Aorta (tissue), 5 donors: ENCODE measurements around the gene MYL7. TPM values are rescaled to one million over a fixed set of nuclear protein-coding genes. Genes with fewer than 3 reads are reported as not detected.
A peak's percentile ranks its signal among the peaks of the same experiment; 100 is the strongest.

Experiments used
- ATAC-seq: fragments of 200-7000 bp; cut with Tn5 transposase; one replicate; pipeline ENCODE4 v1.9.1; 2022; ENCODE audit warnings: moderate library complexity; ENCODE audit not compliant: low FRiP score
- DNase-seq, 2 donors: peaks; one replicate each; pipeline ENCODE4 v3.0.0-alpha.2; 2020
- H3K27ac ChIP-seq, 2 donors: one replicate each; pipeline ENCODE4 v1.5.1; 2013; ENCODE audit warnings: low read length in 2 of 2, mild to moderate bottlenecking in 2 of 2, moderate library complexity in 2 of 2, control low read depth in 1 of 2, inconsistent platforms in 1 of 2, low read depth in 1 of 2
- H3K27me3 ChIP-seq, 2 donors: one replicate each; pipeline ENCODE4 v1.6.1; 2013; ENCODE audit warnings: control low read depth in 1 of 2, low read length in 1 of 2, mild to moderate bottlenecking in 1 of 2, moderate library complexity in 1 of 2; ENCODE audit not compliant: insufficient read depth in 2 of 2, control insufficient read depth in 1 of 2
- H3K36me3 ChIP-seq, 2 donors: one replicate each; pipeline ENCODE4 v1.6.1; 2013; ENCODE audit warnings: control low read depth in 1 of 2, low read length in 1 of 2, mild to moderate bottlenecking in 1 of 2; ENCODE audit not compliant: insufficient read depth in 2 of 2, control insufficient read depth in 1 of 2
- H3K4me1 ChIP-seq, 2 donors: one replicate each; pipeline ENCODE4 v1.6.1; 2013; ENCODE audit warnings: low read length in 2 of 2, control low read depth in 1 of 2, mild to moderate bottlenecking in 1 of 2, moderate library complexity in 1 of 2; ENCODE audit not compliant: insufficient read depth in 2 of 2, control insufficient read depth in 1 of 2
- H3K4me3 ChIP-seq, 2 donors: one replicate each; pipeline ENCODE4 v1.5.1; 2013; ENCODE audit warnings: low read length in 2 of 2, control low read depth in 1 of 2, mild to moderate bottlenecking in 1 of 2
- H3K9me3 ChIP-seq: one replicate; pipeline ENCODE4 v1.6.1; 2013; ENCODE audit warnings: mild to moderate bottlenecking, low read length; ENCODE audit not compliant: control insufficient read depth
- WGBS, 2 donors: extraction: QIAGEN DNeasy Blood & Tissue Kit; methylation state at CpG; one replicate each; pipeline ENCODE4 v1.1.7; 2013; 5-methylcytosine and 5-hydroxymethylcytosine counted together
- intact Hi-C, 2 donors: fragments of 100-400 bp; cut with DNase I; formaldehyde crosslinking; loops; one replicate each; pipeline versions ENCODE4 v1.14.2 to v1.15.0; 2022
- polyA plus RNA-seq, 2 donors: library from polyadenylated mRNA; stranded (reverse); fragments of 200-250 nt; gene quantifications; one replicate each; pipeline ENCODE4 v1.2.3, GENCODE V29; 2013
- total RNA-seq, 2 donors: library from RNA; stranded (reverse); fragmentation: NEBNext Ultra II Directional; extraction: Animal tissue kit (Norgen Biotek cat#: 25700); gene quantifications; one replicate each; pipeline ENCODE4 v1.2.1, GENCODE V29; 2021
- donor health status: healthy with polysubstance abuse.
- donor health status: Bipolar disorder and iron deficiency.
- donor health status: DM: no; HTN: no; CAD: no.
- donor health status: DM: no; HTN: no; CAD: no.
- donor health status: DM: yes; HTN: yes; CAD: no.

Gene MYL7
- total and polyA plus RNA-seq, 4 donors: 2.6 to 4.1 TPM; not detected in 2

DNA sequence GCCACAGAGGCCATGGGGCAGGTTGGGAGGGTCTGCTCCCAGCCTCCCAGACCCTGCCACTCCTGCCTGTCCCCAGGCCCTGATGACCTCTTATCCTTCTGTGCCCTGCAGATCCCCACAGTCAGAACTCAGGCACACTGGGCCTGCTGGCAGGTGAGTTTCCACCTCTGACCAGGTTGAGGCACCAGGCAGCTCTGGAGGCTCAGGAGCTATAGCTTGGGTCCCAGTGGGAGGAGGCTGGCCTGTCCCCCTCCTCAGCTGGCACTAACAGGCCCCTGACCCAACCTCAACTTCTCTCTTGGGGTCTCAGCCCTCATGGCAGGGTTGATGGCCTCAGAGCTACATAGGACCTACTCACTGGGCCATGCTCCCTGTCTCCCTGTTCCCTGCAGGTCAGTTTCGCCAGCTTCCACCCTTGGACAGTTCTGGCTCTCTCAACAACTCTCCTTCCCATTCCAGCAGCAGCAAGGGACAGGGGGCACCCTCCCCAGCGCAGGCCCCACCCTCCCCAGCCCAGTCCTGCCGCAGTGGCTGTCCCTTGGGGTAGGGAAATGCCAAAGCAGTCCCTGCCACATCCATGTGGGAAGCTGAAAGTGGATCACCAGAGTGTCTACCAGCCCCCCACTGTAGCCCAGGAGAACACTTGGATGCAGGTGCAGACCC lies 39.7 kb downstream of the MYL7 start:
- DNase-seq: no peak
- intact Hi-C loops: no loop called here
- no peak for ATAC-seq
- Histone ChIP-seq H3K4me3 (no peak overlapping the region), H3K4me1 (peaks cover 0 to 4% of the 10 kb centered on the region in 2 donors), H3K27me3 (no peaks in the 10 kb centered on the region), H3K27ac (peak overlapping the region; percentile 63 to 81), H3K9me3 (no peaks in the 10 kb centered on the region), H3K36me3 (no peaks in the 10 kb centered on the region)
- WGBS, 2 donors: 4 to 14% methylated on average over 3 of the region's 3 CpGs

DNA sequence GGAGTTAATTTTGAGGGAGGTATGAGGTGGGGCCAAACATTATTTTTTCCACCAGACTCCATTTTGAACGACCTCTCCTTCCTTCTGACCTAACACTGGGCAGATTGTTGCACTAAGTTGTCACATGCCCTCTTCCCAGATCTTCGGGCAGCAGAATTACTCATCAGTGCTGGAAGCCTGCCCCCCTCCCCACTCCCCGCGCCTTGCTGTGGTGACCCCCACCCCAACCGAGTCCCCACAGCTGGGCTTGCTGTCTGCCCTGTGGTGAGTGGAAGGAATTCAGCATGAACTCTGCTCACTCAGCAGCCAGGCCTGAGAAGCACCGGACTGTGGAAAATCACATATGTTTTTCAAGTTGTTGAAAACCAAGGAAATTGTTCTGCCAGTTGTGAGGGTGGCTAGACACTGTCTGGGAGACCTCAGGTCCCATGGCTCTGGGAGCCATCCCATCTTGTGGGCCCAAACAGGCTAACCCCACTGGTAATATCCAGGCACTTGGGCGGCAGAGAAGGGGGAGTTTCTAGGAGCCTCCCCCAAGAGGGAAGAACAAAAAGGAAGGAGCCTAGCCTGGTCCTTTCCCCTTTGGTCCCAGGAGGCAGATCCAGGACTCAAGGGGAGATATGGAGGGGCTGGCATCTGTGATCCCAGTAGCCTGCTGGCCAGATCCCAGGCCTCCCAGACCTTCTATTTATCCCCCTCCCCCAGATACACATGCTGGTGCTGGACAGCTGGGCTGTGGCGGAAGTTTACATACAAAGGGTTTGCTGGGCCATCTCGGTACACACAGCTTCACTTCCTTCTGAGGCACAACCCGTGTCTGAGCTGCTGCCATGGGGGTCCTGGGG lies 40.5 kb downstream of the MYL7 start:
- no peak overlapping the region for H3K4me3 ChIP-seq
- WGBS, 2 donors: 21 to 31% methylated on average over 10 of the region's 10 CpGs
- peak; percentile 15 for ATAC-seq
- DNase-seq: peak; percentile 84 to 87
- intact Hi-C loops: no loop called here
- peaks cover 0 to 3% of the 10 kb centered on the region in 2 donors for H3K4me1 ChIP-seq
- no peaks in the 10 kb centered on the region for H3K36me3 ChIP-seq
- no peaks in the 10 kb centered on the region for H3K9me3 ChIP-seq
- H3K27me3 ChIP-seq: no peaks in the 10 kb centered on the region
- H3K27ac ChIP-seq: peak overlapping the region; percentile 63 to 81

DNA sequence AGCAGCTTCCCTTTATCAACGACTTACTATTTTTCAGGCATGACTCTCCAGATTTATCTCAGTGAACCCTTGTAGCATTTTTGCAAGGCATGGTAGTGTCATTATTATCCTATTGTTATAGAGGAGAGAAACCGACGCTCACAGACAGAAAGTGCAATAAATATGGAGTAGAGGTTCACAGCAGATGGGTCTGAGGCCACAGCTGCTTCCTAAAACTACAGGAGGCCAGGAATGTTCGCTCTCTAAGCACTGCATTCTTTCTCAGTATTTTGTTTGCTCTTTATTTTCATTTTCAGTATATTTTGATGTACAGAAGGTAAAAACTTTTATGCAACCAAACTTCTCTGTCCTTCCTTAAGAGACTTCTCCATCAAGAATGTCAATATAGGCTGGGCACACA lies 41.5 kb downstream of the MYL7 start:
- intact Hi-C loops: no loop called here
- Histone ChIP-seq H3K4me3 (no peak overlapping the region), H3K27ac (peak overlapping the region in 1 of 2 donors; percentile 8), H3K4me1 (peaks cover 3% of the 10 kb centered on the region in 2 donors), H3K9me3 (no peaks in the 10 kb centered on the region), H3K27me3 (no peaks in the 10 kb centered on the region), H3K36me3 (no peaks in the 10 kb centered on the region)
- no peak for DNase-seq
- ATAC-seq: no peak
- 50 to 61% methylated on average over 4 of the region's 4 CpGs for WGBS, 2 donors

DNA sequence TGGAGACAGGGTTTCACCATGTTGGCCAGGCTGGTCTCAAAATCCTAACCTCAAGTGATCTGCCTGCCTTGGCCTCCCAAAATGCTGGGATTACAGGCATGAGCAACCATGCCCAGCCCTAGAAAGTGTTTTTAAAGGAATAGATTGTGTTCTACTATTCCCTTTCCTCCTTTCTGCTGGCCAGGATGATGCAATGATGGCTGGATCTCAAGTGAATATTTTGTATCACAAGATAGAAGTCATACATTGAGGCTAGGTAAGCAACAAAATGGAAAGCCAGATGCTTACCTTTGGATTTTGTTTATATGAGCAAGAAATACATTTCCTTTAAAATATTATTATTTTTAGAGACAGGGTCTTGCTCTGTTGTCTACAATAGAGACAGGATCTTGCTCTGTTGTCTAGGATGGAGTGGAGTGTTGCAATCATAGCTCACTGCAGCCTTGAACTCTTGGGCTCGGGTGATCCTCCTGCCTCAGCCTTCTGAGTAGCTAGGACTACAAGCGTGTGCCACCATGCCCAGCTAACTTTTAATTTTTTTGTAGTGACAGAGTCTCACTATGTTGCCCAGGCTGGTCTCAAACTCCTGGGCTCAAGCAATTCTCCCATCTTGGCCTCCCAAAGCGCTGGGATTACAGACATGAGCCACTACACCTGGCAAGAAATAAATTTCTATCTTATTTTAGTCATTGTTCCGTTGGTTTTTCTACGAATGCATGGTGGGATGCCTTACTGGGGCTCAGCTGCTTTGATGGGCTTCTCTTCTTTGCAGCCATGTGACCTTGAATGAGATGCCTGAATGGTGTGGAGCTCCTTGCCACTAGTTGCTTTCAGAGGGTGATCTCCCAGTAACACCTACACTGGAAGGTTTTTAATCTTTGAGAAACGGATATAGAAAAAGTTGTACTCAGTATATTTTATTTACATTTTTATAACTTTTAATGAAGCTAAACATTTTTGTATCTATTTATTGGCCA lies 42.8 kb downstream of the MYL7 start:
- 92 to 93% methylated on average over 6 of the region's 6 CpGs for WGBS, 2 donors
- no peaks in the 10 kb centered on the region for H3K36me3 ChIP-seq
- ATAC-seq: no peak
- no peak overlapping the region for H3K27ac ChIP-seq
- H3K27me3 ChIP-seq: no peaks in the 10 kb centered on the region
- no peaks in the 10 kb centered on the region for H3K9me3 ChIP-seq
- peaks cover 3% of the 10 kb centered on the region in 2 donors for H3K4me1 ChIP-seq
- intact Hi-C loops: no loop called here
- DNase-seq: no peak
- H3K4me3 ChIP-seq: no peak overlapping the region

DNA sequence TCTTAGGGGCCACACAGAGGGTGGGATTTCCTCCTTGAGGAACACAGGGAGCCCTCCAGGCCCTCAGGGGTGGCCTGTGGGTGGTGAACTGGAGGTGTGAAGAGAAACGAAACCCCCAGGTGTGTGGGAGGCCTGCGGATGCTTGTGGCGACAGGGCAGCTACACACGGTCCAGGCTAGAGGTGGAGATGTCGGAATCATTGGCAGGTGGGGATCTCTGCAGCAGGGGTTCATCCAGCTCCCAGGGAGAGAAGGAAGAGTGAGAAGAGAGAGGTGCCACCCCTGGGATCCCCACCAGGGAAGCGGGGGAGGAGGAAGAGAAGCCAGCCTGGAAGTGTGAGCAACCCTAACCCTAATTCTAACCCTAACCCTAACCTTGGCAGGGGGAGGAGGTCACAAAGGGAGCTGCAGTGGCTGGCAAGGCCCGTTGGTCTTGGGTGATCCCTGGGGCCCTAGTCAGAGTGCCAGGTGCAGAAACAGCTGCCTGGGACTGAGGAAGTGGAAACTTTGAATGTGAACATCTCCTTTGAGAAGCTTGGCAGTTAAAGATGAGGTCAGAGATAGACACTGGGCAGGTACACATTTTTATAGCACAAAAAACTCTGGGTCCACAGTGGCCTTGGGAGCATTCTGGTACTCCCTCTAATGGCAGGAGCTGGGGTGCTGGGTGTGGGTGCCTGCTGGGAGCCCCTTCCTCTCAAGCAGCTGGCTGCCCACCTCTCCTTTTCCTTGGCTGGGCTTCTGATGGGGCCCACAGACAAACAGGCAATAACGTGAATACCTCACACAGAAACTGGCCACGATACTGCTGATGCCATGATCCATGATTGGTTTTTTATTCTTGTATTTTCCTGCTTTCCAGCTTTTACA lies 43.8 kb downstream of the MYL7 start:
- WGBS, 2 donors: 80 to 84% methylated on average over 9 of the region's 9 CpGs
- peaks cover 0 to 3% of the 10 kb centered on the region in 2 donors for H3K4me1 ChIP-seq
- no peak overlapping the region for H3K27ac ChIP-seq
- H3K4me3 ChIP-seq: no peak overlapping the region
- no peak for ATAC-seq
- DNase-seq: peak in 1 of 2 donors; percentile 62
- no peaks in the 10 kb centered on the region for H3K9me3 ChIP-seq
- H3K27me3 ChIP-seq: no peaks in the 10 kb centered on the region
- H3K36me3 ChIP-seq: no peaks in the 10 kb centered on the region
- intact Hi-C loops: no loop called here

DNA sequence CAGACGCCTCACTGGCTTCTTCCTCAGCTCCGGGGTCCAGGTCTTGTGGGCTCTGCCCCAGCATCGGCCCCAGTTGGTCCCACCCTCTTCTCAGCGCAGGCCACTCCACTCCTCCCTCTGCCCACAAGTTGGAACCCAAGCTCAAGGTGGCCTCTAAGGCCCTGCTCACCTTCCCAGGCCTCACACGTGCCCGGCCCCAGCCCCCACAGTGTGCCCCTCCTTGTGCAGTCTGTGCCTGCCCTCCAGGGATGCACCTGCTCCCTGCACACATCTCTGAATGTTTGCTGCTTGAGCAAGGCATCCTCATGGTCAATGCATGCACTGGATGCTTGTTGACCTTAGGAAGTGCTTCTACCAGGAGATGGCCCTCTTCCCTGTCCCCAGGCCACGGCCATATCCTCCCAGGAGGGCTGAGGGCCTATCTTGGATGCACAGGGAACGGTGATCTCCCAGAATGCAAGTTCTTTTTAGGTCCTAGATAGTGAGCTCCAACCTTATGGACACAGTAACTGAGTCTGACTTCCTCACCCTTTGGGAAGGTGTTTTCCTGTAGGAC lies 44.7 kb downstream of the MYL7 start:
- no peaks in the 10 kb centered on the region for H3K36me3 ChIP-seq
- DNase-seq (peak in 1 of 2 donors; percentile 68), ATAC-seq (no peak)
- H3K4me1 ChIP-seq: peaks cover 0 to 3% of the 10 kb centered on the region in 2 donors
- H3K27ac ChIP-seq: no peak overlapping the region
- 88 to 92% methylated on average over 8 of the region's 8 CpGs for WGBS, 2 donors
- no peaks in the 10 kb centered on the region for H3K9me3 ChIP-seq
- intact Hi-C loops: no loop called here
- H3K4me3 ChIP-seq: no peak overlapping the region
- H3K27me3 ChIP-seq: no peaks in the 10 kb centered on the region

DNA sequence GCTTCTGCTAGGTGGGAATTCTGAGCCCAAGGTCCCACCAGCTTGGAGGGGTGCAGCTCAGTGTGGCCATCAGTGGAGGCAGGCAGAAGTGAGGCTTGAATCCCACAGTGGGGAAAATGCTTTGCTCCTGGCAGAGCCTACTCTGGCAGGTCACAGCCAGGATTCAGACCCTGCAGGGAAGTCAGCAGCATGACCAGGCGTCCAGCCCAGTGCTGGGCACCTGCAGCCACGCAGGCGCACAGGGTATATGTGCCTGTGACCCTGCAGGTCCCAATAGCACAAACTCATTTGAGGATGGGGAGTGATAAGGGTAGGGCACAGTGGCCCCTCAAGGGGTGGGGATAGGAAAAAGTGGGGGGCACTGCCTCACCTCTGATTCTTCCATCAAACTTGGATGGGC lies 45.4 kb downstream of the MYL7 start:
- Histone ChIP-seq H3K4me1 (peaks cover 0 to 3% of the 10 kb centered on the region in 2 donors), H3K4me3 (no peak overlapping the region), H3K36me3 (no peaks in the 10 kb centered on the region), H3K27ac (no peak overlapping the region), H3K9me3 (no peaks in the 10 kb centered on the region), H3K27me3 (no peaks in the 10 kb centered on the region)
- ATAC-seq: no peak
- WGBS, 2 donors: 66 to 76% methylated on average over 3 of the region's 3 CpGs
- intact Hi-C loops: no loop called here
- no peak for DNase-seq
